ENCODE results near the gene ORAI2. TPM values are rescaled to one million over a fixed set of nuclear protein-coding genes. Genes with fewer than 3 reads are reported as not detected.

ORAI2 gene
- polyA plus RNA-seq, 1 of the 3 experiments (the other 2 are of a cell fraction) = 85.8 TPM

DNA sequence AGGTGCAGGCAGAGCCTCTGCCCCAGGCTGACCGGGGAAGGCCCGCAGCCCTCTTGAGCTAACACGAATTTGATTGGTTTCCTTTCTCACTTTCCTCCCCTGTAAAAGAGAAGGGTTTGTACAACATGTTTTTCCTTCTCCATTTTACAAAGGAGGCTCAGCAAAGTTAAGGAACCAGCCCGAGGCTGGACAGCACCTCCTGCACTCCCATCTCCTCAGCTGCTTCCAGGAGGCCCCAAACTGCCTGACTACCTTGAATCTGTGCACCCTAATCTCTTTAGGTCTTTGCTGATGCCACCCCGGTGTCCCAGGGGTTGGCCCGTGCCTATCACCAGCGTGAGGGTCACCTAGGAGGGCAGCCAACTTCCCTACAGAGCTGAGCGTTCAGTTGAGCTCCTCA lies 27.1 kb downstream of the ORAI2 start:
- TF ChIP-seq, protein P1, sequence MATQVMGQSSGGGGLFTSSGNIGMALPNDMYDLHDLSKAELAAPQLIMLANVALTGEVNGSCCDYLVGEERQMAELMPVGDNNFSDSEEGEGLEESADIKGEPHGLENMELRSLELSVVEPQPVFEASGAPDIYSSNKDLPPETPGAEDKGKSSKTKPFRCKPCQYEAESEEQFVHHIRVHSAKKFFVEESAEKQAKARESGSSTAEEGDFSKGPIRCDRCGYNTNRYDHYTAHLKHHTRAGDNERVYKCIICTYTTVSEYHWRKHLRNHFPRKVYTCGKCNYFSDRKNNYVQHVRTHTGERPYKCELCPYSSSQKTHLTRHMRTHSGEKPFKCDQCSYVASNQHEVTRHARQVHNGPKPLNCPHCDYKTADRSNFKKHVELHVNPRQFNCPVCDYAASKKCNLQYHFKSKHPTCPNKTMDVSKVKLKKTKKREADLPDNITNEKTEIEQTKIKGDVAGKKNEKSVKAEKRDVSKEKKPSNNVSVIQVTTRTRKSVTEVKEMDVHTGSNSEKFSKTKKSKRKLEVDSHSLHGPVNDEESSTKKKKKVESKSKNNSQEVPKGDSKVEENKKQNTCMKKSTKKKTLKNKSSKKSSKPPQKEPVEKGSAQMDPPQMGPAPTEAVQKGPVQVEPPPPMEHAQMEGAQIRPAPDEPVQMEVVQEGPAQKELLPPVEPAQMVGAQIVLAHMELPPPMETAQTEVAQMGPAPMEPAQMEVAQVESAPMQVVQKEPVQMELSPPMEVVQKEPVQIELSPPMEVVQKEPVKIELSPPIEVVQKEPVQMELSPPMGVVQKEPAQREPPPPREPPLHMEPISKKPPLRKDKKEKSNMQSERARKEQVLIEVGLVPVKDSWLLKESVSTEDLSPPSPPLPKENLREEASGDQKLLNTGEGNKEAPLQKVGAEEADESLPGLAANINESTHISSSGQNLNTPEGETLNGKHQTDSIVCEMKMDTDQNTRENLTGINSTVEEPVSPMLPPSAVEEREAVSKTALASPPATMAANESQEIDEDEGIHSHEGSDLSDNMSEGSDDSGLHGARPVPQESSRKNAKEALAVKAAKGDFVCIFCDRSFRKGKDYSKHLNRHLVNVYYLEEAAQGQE (IDR thresholded peaks at IDR 0.05; ENCODE audit: low read depth, low read length) = no peak
- TF ChIP-seq, protein P2, sequence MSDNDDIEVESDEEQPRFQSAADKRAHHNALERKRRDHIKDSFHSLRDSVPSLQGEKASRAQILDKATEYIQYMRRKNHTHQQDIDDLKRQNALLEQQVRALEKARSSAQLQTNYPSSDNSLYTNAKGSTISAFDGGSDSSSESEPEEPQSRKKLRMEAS (IDR thresholded peaks at IDR 0.05; ENCODE audit: low read depth) = no peak
- TF ChIP-seq MXI1 (IDR thresholded peaks at IDR 0.05; ENCODE audit: low read depth, low read length) = no peak
- ChIA-PET CTCF (interaction anchor here (0.6 to 1.7 kb wide), 3 partner anchors 48 to 75 kb away, joined by 3 to 5 read pairs (median 3); no protein-coding TSS in a partner anchor), POLR2A (no interaction called here)
- Histone ChIP-seq H3K27me3 (ENCODE audit: insufficient read depth) (no peaks in the 10 kb centered on the region), H3F3A (replicated peaks; ENCODE audit: insufficient read depth) (peaks cover 13% of the 10 kb centered on the region), H3K4me3 (ENCODE audit: low read depth in 2 of 2, low read length in 1 of 2) (no peak overlapping the region), H2AFZ (ENCODE audit: low read depth) (no peak overlapping the region), H3K36me3 (replicated peaks in 1 of 2; ENCODE audit: control insufficient read depth in 1 of 2, insufficient read depth in 2 of 2, low read length in 1 of 2) (peaks cover 9 to 19% of the 10 kb centered on the region in 2 experiments), H3K27ac (ENCODE audit: low read depth in 2 of 2, low read length in 1 of 2) (no peak overlapping the region), H3K9me2 (no peaks in the 10 kb centered on the region), H4K20me1 (ENCODE audit: insufficient read depth) (0 out of 2 replicates have a peak, but pooled peaks cover 9% of the 10 kb centered on the region), H3K9me3 (no peaks in the 10 kb centered on the region), H3K79me2 (ENCODE audit: insufficient read depth) (peaks cover 41% of the 10 kb centered on the region), H3K9ac (no peak overlapping the region), H3K4me2 (no peak overlapping the region), H3K4me1 (ENCODE audit: control insufficient read depth in 1 of 2, insufficient read depth in 2 of 2, low read depth in 1 of 2, low read length in 1 of 2) (peaks cover 4 to 9% of the 10 kb centered on the region in 2 experiments; a peak in 3 of 4 replicates)
- DNase-seq = no peak
- 89% methylated on average over 8 of the region's 8 CpGs for WGBS (ENCODE audit: low lambda C conversion rate)

DNA sequence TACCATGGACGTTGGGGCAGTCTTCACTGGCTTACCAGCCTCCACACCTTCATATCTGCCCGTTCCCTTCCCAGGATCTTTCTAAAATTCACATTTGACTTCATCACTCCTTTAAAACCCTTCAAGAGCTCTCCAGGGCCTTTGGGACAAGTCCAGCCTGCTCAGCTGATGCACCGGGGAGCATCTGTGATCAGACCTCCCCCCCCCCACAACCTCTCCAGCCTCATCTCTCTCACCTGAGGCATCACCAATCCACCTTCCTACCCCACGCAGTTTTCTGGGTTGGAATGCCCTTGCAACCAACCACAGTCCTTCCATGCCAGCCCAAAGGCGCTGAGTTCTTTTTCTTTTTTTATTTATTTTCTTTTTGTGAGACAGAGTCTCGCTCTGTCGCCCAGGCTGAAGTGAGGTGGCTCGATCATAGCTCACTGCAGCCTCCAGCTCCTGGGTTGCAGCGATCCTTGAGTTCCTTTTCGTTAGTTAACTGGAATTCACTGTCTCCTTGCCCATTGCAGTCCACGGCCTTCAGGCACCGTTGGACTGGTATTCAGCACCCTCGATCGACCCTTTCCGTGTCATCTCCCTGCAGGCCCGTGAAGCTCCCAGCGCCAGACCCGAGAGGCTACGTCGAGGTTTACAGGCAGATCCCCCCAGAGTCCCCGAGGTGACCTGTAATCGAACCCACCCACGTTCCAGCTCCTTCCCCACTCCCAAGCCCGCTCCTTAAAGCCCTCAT lies 30.6 kb downstream of the ORAI2 start:
- Histone ChIP-seq H3K9ac (peak overlapping the region; percentile 90), H4K20me1 (ENCODE audit: insufficient read depth) (peaks cover 4% of the 10 kb centered on the region; the same call in 1 of the 2 replicates), H3K4me1 (ENCODE audit: control insufficient read depth in 1 of 2, insufficient read depth in 2 of 2, low read depth in 1 of 2, low read length in 1 of 2) (peaks cover 5 to 11% of the 10 kb centered on the region in 2 experiments; a peak in 2 of 4 replicates), H3K9me2 (no peaks in the 10 kb centered on the region), H3K9me3 (no peaks in the 10 kb centered on the region), H3K79me2 (ENCODE audit: insufficient read depth) (peaks cover 49% of the 10 kb centered on the region), H3K27me3 (ENCODE audit: insufficient read depth) (no peaks in the 10 kb centered on the region), H3F3A (replicated peaks; ENCODE audit: insufficient read depth) (peaks cover 5% of the 10 kb centered on the region), H3K27ac (ENCODE audit: low read depth in 2 of 2, low read length in 1 of 2) (peak overlapping the region; percentile 67 to 79; a peak in 2 of 4 replicates), H3K4me3 (ENCODE audit: low read depth in 2 of 2, low read length in 1 of 2) (peak overlapping the region; percentile 86 to 99), H3K4me2 (peak overlapping the region; percentile 89), H3K36me3 (replicated peaks in 1 of 2; ENCODE audit: control insufficient read depth in 1 of 2, insufficient read depth in 2 of 2, low read length in 1 of 2) (peaks cover 10 to 16% of the 10 kb centered on the region in 2 experiments), H2AFZ (ENCODE audit: low read depth) (peak overlapping the region; percentile 91)
- WGBS (ENCODE audit: low lambda C conversion rate) = 9% methylated on average over 21 of the region's 24 CpGs
- CTCF ChIA-PET = interaction anchor here (0.9 to 3.6 kb wide), 10 partner anchors 8 to 185 kb away, joined by 3 to 19 read pairs (median 5); no protein-coding TSS in a partner anchor
- POLR2A ChIA-PET = interaction anchor here (0.9 to 2.6 kb wide), 4 partner anchors 9 to 68 kb away, joined by 4 to 12 read pairs (median 8); partner anchors contain the start of gene PRKRIP1
- TF ChIP-seq, protein P1 (IDR thresholded peaks at IDR 0.05; ENCODE audit: low read depth, low read length) = no peak
- TF ChIP-seq SMC3 (IDR thresholded peaks at IDR 0.05; ENCODE audit: low read depth, low read length) (no peak), FOXJ3 (CRISPR knock-in tag; IDR thresholded peaks at IDR 0.05) (no peak)
- TF ChIP-seq, protein P3, sequence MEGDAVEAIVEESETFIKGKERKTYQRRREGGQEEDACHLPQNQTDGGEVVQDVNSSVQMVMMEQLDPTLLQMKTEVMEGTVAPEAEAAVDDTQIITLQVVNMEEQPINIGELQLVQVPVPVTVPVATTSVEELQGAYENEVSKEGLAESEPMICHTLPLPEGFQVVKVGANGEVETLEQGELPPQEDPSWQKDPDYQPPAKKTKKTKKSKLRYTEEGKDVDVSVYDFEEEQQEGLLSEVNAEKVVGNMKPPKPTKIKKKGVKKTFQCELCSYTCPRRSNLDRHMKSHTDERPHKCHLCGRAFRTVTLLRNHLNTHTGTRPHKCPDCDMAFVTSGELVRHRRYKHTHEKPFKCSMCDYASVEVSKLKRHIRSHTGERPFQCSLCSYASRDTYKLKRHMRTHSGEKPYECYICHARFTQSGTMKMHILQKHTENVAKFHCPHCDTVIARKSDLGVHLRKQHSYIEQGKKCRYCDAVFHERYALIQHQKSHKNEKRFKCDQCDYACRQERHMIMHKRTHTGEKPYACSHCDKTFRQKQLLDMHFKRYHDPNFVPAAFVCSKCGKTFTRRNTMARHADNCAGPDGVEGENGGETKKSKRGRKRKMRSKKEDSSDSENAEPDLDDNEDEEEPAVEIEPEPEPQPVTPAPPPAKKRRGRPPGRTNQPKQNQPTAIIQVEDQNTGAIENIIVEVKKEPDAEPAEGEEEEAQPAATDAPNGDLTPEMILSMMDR (IDR thresholded peaks at IDR 0.05) = no peak
- peak; percentile 76 for DNase-seq

Measured in SK-N-SH (cell line).